SH-SY5Y (cell line): ENCODE data around the gene MGAT4C.

Experiments
- GATA2 ChIP-seq: IDR thresholded peaks from 2 replicates; pipeline ENCODE4 v1.6.1; 2011; ENCODE audit warnings: mild to moderate bottlenecking, low read depth, low read length
- GATA3 ChIP-seq: IDR thresholded peaks from 2 replicates; pipeline ENCODE4 v1.6.1; 2011; ENCODE audit warnings: low read depth, mild to moderate bottlenecking, low read length, moderate library complexity

- no peak for TF ChIP-seq GATA3
- TF ChIP-seq GATA2, result no peak
These were observed 241.2 kb downstream of the MGAT4C start for GRCh38 chr12:86015026-86015425.
